GM18868 (cell line): ENCODE measurements around the gene CERS3.

Experiments
- ATAC-seq: cut with Tn5 transposase; IDR thresholded peaks from one replicate; pipeline ENCODE4 v1.9.1; 2021; ENCODE audit warnings: mild to moderate bottlenecking, moderate library complexity; ENCODE audit not compliant: unreplicated experiment

Gene CERS3

DNA sequence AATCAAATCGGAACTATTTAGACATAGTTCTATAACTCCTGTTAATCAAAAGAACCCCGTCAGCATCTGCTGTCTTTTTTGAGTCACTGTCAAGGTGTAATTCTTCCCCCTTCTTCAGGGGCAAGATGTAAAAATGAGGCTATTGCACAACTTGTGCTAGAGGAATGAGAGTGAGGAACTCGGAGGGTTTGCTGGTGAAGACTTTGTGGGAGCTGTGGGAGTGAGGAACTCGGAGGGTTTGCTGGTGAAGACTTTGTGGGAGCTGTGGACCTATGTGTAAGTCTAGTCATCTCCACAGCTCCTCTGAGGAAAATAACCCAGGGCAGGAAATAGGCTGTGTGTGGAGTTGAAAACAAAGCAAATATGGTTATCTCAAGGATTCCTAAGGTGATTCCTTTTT, 2.5 kb upstream of the CERS3 start:
- ATAC-seq = no peak

DNA sequence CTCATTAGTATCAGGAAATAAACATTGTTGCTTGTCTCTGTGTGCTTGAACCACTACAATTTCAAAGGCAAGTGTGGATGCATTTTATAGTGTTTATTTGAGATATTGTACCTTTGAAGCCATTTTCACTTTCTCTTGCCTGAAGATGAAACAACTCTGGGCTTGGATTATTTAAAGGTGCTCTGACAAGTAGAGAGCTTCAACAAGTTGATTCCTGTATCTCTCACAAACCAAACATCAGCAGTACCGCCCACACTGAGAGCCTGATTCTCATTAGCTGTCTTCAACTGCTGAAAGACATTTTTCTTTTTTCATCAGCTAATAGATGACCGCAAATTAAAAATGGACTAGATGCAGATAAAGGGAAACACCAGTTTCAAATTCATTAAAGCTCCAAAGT, 806 bp upstream of the CERS3 start:
- no peak for ATAC-seq

DNA sequence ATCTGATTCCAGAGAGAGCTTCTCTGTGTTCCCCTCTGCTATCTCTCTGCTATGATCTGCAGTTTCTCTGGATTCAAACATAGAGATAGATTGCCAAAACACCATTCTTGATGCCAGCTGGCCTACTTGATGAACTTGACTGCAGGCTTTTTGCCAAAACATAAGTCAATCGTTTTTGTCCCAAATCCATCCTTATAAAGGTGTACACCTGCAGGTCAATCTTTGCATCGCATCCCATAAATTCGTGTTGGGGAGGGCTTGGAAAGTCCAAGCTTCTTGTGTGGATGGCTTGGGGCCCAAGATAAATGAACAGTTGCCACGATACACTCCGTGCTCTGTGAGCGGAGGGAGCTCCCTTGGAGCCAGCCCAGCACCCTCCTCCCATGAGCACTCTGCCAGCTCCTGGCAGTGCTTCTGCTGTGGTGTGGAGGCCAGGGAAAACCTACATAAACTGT, 2.7 kb downstream of the CERS3 start:
- no peak for ATAC-seq

DNA sequence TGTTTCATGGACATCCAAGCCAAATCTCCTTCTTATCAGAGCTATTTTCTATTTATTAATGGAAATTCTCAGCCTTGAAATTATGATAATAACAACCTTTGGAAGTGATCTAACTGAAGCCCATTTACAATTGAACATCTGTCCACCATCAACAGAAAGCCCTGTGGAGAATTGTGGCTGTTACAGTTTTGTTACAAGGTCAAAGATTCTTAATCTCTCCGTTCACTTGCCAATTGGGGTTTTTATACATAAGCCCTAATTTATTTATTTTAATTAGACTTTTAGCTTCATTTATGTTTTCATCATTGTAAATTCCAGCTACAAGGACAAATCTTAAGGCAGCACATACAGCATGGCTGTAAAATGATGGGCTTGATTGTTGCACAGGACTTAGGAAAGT, 3.3 kb downstream of the CERS3 start:
- no peak for ATAC-seq

DNA sequence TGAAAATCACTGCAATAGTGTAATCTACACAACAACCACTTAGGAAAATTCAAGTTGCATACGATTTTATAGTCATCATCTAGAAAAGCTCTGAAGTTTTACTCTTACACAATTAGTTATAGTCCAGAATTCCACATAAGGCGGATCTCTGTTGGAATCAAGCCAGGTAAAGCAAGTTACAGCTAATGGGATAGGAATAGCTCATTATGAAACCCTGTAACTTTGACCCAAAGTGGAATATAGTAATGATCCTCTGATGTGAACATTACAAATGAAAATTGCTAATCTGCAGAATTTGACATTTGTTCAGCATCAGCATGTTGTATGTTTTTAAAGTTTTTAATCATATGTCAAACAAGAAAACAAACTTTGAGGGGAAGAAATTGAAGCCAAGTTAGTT, 4.4 kb downstream of the CERS3 start:
- ATAC-seq = no peak

DNA sequence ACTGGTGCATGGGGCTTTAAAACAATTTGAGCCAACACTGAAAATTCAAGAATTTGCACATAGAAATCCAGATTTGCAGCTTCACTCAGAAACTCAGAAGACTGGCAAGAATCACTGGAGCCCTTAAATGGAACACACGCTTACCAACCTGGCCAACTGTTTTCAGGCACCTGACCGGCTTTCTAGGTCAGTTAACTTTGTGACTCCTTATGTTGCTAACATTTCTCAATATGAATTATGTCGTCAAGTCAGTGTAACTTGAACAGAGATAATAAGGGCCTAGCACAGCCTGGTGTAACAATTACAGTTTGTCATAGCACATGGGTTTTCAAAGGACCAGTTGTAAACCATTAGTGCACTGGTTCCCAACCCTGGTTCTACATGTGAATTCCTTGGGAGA, 6.8 kb downstream of the CERS3 start:
- no peak for ATAC-seq

DNA sequence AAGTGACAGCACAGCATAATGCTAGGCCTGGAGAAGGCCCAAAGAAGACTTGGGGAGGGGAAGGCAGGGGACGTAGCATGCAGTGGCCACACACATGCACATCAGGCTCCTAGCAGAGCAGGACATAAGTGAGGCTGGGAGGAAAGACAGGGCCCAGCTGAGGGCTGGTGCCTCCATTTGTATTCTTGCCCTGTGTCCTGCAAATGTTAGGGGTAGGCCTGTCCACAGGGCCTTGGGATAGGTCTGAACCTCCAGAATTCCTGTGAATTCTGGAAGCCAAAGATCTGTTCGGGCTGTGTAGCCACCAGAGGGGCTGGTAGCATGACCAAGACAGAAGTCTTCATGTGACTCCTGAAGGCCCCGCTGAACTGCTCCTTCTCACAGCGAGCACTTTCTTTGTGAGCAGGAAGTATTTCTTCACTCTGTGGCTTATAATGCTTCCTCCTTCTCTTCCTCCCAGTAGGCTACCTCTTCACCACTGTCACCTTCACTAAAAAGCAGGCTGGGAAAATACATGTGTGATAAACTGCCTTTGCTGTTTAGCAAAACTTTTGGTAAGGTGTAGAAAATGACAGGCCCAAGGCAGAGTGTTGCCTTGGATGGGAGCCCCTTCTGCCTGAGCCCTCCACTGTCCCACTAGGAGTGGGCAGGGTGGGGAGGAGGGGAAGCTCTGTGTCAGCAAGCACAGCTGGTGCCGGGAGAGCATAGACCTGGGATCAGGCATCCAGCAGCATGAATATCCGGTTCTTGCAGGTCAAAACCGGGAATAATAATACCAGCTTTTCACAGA, 8.4 kb downstream of the CERS3 start:
- no peak for ATAC-seq

DNA sequence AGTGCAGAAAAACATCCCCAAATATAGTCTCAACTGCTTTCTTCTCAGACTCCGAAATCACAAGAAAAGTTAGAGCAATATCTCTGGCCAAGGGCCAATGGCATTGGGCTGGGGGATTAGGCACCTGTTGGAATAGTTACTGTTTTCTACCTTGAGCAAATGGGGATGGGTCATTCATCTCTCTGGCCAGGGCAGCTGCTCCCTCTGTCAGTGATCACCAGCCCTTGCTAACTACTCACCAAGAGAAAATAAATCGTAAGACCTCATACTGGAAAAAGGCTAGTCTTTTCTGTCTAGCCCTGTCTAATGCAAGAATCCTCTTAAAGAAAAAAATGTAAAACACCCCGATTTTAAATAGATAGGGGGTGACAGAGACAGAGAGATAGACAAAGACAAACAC, 10.9 kb downstream of the CERS3 start:
- no peak for ATAC-seq

DNA sequence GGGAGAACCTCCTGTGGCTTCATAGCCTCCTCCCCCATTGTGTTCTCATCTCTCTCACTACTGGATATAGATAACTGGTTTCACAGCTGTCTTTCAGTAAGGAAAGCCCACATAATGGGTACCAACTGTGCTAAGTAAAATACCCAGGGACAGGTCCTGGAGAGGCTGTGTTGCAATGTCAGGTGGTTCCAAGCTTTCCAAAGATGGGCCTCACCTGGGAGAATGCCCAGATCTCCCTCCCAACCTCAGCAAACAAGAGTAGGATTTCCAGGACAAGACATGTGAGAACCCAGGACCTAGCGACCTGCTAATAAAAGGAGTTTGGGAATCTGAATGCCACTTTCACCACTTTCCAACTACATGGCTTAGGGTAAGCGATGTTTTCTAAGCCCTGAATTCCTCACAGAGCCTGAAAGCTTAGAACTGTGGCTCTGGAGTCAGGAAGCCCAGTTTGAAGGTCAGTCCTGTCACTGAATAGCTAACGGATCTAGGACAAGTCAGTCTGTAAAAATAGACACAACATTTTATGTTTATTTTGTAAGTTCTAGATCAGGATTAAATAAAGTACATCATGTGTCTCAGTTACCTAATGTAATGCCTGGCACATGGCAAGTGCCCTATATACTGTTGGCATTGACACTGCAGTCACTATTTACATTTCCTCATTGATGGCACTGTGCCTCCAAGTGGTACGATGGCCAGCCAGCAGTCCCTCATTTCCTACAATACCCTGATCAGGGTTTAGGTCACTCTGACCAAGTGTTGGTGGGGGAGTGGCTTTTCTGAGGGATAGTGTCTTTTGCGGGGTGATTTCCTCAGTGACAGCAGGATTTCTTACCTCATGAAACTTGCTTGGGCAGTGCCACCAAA, 11.9 kb downstream of the CERS3 start:
- ATAC-seq = no peak

DNA sequence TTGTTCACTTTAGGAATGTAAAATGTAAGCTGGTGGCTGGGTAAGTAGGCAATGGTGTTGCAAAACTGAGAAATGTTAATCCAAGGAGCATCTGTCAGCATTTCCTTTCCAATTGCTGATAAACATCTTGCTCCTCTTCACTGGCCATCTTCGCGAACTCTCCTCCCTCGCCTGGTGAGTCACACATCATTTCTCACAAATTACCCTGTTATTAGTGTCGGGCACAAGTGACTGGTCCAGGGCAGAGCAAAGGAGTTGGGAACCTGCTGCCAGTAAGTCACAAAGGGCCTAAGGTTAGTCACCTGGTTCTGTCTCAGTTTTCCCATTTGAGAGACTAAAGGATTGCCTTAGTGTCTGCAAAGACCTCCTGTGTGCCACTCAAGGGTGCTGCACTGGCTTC, 13.0 kb downstream of the CERS3 start:
- ATAC-seq = no peak

DNA sequence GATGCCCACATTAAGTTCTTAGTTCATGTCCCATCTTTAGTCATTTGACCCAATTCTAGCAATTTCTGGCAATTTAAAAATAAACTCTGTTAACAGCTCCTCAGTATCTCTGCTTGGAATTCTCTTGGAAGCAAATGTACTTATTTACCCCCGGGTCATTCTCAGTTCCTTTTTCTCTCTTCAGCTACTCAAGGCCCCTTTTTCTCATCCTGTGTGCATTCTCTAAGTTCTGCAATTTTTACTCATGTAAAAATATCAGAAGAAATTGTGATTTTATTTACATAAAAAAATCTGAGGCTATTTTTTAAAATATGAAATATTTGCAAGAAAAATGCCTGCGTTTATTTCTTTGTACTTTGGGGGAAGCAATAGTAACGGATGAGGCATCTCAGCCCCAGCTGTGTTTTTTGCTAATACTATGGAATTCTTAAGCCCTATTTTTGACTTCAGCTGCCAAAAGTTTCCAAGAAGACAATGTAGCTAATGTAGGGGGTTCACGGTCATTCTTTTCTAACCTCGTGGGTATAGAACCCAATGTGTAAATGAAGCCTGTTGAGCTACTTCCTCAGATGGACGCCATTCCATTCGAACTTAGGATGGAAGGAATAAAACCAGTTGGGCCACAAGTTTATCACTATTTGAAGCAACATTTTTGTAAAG, 20.0 kb downstream of the CERS3 start:
- ATAC-seq = no peak

DNA sequence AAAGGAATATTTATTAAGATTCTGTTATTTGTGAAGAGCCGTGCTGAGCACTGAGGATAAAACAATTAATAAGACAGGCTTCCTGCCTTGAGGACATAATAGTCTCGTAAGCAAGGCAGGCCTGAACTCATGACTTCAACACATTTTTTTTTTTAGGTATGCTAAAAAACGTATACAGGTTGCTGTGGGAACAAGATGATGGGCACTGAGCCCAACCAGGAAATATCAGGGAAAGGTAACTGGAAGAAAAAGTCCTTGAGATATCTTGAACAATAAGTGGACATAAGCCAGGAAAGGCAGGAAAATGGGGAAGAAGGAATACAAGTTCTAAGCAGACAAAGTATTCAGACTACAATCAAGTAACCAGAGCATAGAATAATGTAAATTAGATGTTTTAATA, 26.1 kb downstream of the CERS3 start:
- no peak for ATAC-seq

DNA sequence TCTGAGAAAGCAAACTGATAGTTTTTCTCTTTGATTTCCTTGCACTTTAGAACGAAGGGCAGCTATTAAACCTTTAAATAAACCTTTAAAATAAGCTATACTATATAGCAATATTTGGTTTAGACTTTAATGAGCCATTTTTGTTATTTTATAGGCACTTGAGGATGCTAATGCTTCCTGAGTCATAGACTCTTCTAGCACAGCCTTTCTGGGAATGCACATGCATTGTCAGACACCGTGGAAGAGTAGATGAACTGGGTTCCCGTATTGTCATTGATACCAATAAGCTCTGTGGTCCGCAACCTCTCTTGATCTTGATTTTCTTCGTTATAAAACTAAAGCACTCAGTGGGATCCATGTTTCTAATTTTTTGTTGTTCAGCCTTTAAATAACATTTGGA, 27.6 kb downstream of the CERS3 start:
- ATAC-seq = no peak

DNA sequence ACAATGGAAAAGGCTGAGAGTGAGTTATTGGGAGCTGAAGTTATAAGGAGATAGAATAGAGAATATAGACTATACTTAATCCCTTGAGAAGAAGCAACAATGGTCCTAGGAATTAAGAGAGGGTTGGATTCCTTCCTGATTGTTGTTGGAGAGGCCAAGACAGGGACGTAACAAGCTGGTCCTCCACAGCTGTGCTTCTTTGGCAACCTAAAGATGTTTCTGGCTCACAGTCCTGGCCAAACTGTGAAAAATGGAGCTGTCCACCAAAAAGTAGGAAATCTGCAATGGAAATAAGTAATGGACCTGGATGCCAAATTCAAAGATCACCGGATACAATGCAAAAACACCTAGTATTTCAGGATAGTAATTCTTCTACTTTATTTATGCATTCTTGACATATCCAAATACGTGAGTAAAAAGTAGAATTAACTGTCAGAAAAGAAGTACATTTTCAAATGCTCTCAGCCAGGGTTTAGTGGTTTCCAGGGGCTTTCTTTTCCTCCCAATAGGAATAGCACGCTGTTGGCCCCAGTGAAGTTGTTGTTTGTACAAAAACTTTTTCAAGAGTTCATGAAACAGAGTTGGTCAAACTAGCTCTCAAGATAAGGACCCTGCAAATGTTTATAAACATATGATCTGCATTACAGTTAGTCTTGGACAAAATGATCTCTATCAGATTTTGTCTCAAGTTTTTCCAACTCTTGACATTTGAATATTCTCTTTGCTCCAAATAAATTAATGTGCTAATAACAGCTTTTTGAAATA, 28.3 kb downstream of the CERS3 start:
- no peak for ATAC-seq

DNA sequence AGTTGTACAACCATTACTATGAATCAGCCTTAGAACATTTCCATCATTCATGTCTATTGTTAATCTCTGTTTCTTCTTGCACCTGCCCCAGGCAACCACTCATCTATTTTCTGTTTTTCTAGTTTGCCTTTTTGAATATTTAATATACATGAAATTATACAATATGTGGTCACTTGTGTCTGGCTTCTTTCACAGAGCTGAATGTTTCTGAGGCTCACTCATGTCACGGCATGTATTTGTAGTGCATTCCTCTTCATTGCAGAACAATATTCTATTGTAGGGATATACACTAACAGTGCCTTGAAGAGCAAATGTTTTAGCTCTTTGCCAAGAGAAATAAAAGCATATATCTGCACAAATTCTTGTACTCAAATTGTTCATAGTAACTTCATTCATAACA, 32.9 kb downstream of the CERS3 start:
- ATAC-seq = no peak

DNA sequence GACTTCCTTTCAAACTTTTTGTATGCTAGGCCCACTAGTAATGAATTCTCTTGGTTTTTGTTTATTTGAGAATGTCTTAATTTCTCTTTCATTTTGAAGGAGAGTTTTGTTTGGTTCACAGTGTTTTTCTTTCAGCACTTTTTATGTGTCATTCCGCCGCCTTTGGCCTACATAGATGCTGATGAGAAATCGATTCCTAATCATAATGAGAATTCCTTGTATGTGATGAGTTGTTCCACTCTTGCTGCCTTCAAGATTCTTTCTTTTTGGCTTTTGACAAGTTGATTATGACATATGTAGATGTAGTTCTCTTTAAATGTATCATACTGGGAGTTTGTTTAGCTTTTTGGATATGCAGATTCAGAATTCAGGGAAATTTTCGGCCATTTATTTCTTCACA, 35.5 kb downstream of the CERS3 start:
- no peak for ATAC-seq

DNA sequence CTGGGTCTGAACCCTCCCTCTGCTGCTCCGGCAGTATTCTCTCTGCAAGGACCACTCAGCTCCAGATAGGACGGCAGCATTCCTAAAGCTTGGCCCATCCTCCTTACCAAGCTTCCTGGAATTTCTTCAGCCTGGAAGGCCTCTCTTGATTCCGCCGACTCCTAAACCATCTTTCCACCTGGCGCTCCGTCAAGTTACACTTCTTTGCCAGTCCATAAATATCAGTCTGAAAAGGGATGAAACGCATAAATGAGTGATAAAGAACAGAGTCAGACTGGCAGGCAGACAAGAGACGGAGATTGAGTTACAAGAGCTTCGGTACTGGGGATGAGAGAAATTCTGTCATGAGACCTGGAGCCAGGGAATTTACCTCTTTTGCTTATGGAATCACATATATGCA, 44.3 kb downstream of the CERS3 start:
- ATAC-seq = no peak

DNA sequence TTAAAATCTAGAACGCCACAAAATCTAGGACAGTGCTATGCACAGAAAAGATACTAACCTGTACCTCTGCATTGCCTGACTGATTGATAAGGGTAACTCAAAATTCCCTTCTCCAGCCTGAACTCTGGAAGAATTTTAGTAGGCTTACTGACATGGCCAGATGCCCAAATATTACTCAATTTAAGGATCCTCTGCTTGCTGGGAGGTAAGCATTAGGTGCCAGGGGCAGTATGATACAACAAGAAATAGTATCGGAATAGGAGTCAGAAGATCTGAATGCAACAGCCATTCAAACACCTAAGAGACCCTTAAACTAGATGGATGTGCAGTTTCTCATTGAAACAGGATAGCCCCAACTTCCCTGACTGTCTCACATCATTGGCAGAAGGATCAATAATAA, 45.4 kb downstream of the CERS3 start:
- ATAC-seq = no peak

DNA sequence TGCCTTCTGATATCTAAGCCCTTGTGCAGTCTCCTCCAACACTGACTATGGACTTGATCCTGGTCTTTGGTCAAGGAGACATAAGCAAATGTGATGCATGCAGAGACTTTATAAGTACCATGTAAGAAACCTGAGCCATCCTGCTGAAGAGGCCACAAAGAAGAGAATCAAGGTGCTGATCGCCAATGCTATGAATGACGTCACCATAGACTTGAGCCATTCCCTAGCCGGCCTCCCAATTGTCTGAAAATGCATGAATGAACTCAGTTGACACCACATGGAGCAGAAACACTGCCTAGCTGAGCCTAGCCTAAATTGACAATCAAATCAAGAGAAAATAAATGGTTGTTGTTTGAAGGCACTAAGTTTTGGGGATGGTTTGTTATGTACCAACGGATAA, 51.9 kb downstream of the CERS3 start:
- ATAC-seq = no peak

DNA sequence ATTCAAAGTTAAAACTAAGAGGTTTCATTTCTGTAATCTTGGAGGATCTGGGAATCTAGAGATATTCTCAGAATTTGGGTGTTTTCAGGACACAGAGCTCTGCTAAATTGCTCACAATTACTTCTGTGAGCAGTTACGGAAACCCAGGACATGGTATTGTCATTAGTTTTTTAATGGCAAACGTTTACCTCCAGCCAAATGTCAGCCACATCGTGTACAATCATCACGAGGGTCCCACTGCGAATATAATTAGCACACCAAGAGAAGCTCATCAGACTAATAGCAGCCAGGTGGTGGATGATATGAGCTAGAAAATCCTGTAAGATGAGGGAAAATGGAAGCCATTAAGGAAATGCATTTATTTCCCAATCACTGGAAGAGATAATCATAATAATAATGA, 56.0 kb downstream of the CERS3 start:
- ATAC-seq = no peak

DNA sequence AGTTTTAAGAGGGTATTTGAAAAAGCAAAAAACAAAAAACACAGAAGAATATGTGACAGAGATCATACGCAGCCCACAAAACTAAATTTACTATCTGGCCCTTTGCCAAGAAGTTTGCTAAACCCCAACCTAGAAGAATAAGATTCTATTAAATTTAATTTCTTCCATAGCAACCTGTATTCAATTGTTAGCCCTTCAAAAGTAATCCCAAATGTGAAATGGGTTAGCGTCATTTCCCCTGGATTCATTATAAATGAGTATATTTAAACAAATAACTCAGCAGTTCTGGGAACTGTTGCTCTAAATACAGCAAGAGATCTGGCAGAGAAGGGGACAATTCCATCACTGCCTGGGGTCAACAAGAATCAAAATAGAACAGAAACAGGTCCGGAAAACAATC, 56.8 kb downstream of the CERS3 start:
- ATAC-seq = no peak
